Endothelial cell of umbilical vein (primary cell): ENCODE results near the gene TRIM27.

Experiments
- MAX ChIP-seq: IDR thresholded peaks from 2 replicates; pipeline ENCODE4 v1.6.1; 2011; ENCODE audit not compliant: insufficient read depth, insufficient read length
- TF ChIP-seq, protein P1 (sequence below), 2 donors: IDR thresholded peaks; 1 replicate in 1 of 2; 2 replicates in 1 of 2; pipeline ENCODE4 v1.5.1; 2011; ENCODE audit warnings: low read length in 2 of 2, mild to moderate bottlenecking in 2 of 2, moderate library complexity in 2 of 2, control low read depth in 1 of 2, inconsistent platforms in 1 of 2, low read depth in 1 of 2; ENCODE audit not compliant: insufficient read depth in 1 of 2; ENCODE audit errors: extremely low read depth in 1 of 2

DNA sequence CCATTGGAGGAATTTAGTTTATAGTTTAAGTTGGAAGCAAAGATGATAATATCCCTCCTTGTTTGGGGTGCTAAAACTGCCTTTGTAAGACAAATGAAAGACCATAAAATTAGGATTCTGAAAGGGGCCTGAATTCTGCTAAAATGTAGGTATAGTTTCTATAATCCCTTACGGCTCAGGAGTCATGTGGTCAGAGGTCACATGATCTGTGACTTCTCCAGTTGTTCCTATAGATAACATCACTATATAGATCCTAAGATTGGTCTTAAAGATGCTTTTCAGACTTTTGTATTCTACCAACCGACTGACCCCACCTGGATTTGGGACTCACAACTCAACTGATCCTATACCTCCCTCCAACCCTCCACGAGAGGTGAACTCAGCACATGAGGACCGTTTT is 44.7 kb upstream of the TRIM27 start:
- TF ChIP-seq, protein P1, sequence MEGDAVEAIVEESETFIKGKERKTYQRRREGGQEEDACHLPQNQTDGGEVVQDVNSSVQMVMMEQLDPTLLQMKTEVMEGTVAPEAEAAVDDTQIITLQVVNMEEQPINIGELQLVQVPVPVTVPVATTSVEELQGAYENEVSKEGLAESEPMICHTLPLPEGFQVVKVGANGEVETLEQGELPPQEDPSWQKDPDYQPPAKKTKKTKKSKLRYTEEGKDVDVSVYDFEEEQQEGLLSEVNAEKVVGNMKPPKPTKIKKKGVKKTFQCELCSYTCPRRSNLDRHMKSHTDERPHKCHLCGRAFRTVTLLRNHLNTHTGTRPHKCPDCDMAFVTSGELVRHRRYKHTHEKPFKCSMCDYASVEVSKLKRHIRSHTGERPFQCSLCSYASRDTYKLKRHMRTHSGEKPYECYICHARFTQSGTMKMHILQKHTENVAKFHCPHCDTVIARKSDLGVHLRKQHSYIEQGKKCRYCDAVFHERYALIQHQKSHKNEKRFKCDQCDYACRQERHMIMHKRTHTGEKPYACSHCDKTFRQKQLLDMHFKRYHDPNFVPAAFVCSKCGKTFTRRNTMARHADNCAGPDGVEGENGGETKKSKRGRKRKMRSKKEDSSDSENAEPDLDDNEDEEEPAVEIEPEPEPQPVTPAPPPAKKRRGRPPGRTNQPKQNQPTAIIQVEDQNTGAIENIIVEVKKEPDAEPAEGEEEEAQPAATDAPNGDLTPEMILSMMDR (IDR thresholded peaks at IDR 0.05; ENCODE audit: extremely low read depth in 1 of 2, insufficient read depth in 1 of 2, low read depth in 1 of 2, low read length in 2 of 2), result no peak
- TF ChIP-seq MAX, result no peak
